BJ (cell line): ENCODE results near the gene TRPM1. TPM values are rescaled to one million over a fixed set of nuclear protein-coding genes. Genes with fewer than 3 reads are reported as not detected.
A peak's percentile ranks its signal among the peaks of the same experiment; 100 is the strongest.

Experiments used
- CTCF ChIA-PET: fragments of 350-600 bp; formaldehyde crosslinking; extraction: SDS; loops from one replicate; lab custom pipeline; 2021; ENCODE audit warnings: antibody characterized with exemption, inconsistent platforms; lab: Yijun Ruan, JAX
- POLR2A ChIA-PET: fragments of 300-600 bp; sonication (Branson Sonifier 250); formaldehyde crosslinking; extraction: SDS; loops from one replicate; lab custom pipeline; 2021; ENCODE audit warnings: antibody characterized with exemption; lab: Charles Lee
- DNase-seq: peaks from one replicate; pipeline ENCODE4 v3.0.0-alpha.2; 2011; ENCODE audit warnings: low read depth
- H3K27me3 ChIP-seq: 2 replicates; pipeline ENCODE4 v1.6.0; 2011; ENCODE audit warnings: low read length; ENCODE audit not compliant: control insufficient read depth, insufficient read depth
- H3K36me3 ChIP-seq: 2 replicates; pipeline ENCODE4 v1.5.1; 2011; ENCODE audit warnings: low read length; ENCODE audit not compliant: control insufficient read depth, insufficient read depth
- H3K4me3 ChIP-seq: 2 replicates; pipeline ENCODE4 v1.5.1; 2011; ENCODE audit warnings: low read depth, mild to moderate bottlenecking, control low read depth, low read length
- polyA plus RNA-seq: library from polyadenylated mRNA; depleted of rRNA; stranded (reverse); fragments of >200 nt; gene quantifications from 2 replicates; pipeline ENCODE4 v1.2.3, GENCODE V29; 2011
- TF ChIP-seq, protein P1 (sequence below): IDR thresholded peaks from 2 replicates; pipeline ENCODE4 v1.5.1; 2011; ENCODE audit warnings: low read depth, mild to moderate bottlenecking, control low read depth, inconsistent platforms, low read length, moderate library complexity; ENCODE audit not compliant: insufficient read depth

TRPM1 gene
- polyA plus RNA-seq, 1 experiment = 0.44 TPM

DNA sequence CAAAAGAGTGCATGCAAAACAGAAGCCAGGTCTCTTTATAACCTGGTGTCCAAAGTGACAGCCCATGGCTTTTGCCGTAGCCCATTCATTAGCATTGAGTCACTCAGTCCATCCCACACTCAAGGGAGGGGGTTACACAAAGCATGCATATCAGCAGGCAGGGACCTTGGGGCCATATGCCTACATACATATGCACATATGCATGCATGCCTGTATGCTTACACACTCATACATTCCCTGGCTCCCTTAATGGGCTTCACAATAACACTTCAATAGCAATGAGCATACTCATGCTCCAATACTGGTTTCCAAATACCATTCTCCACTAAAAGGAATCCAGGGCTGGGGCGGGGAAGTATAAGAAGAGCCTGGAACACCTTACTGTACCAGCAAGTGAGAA is 22.0 kb downstream of the TRPM1 start:
- no peak overlapping the region for H3K4me3 ChIP-seq
- TF ChIP-seq, protein P1, sequence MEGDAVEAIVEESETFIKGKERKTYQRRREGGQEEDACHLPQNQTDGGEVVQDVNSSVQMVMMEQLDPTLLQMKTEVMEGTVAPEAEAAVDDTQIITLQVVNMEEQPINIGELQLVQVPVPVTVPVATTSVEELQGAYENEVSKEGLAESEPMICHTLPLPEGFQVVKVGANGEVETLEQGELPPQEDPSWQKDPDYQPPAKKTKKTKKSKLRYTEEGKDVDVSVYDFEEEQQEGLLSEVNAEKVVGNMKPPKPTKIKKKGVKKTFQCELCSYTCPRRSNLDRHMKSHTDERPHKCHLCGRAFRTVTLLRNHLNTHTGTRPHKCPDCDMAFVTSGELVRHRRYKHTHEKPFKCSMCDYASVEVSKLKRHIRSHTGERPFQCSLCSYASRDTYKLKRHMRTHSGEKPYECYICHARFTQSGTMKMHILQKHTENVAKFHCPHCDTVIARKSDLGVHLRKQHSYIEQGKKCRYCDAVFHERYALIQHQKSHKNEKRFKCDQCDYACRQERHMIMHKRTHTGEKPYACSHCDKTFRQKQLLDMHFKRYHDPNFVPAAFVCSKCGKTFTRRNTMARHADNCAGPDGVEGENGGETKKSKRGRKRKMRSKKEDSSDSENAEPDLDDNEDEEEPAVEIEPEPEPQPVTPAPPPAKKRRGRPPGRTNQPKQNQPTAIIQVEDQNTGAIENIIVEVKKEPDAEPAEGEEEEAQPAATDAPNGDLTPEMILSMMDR = no peak
- no peaks in the 10 kb centered on the region; the same call in 1 of the 2 replicates for H3K36me3 ChIP-seq
- ChIA-PET CTCF (interaction anchor here (0.7 to 1.6 kb wide), 2 partner anchors 10 to 40 kb away, joined by 3 to 5 read pairs; no protein-coding TSS in a partner anchor), POLR2A (no interaction called here)
- peak; percentile 86 for DNase-seq
- H3K27me3 ChIP-seq = no peaks in the 10 kb centered on the region

DNA sequence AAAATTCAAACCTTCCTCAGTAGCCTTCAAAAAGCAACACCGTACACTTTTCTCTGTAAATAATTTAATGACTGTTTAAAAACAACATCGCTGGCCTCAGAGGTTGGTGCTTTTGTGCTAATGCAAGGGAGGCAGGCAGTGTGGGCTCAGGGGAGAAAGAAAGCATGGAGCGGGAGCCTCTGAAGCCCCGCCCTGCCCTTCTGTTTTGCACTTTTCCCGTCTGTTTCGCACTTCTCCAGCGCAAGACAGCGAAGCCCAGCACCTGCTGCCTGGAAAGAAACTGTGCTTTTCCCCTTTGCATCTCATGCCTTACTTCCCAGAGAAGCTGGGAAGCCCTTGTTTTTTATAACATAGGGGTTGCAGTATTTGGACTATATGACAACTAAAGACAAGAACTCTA is 23.1 kb downstream of the TRPM1 start:
- CTCF ChIA-PET = interaction anchor here (1.6 kb wide), 1 partner anchor 8 kb away, joined by 5 read pairs; no protein-coding TSS in a partner anchor
- no peak for DNase-seq
- POLR2A ChIA-PET = no interaction called here
- Histone ChIP-seq H3K27me3 (no peaks in the 10 kb centered on the region), H3K4me3 (no peak overlapping the region), H3K36me3 (no peaks in the 10 kb centered on the region; the same call in 1 of the 2 replicates)
- TF ChIP-seq, protein P1 = no peak

DNA sequence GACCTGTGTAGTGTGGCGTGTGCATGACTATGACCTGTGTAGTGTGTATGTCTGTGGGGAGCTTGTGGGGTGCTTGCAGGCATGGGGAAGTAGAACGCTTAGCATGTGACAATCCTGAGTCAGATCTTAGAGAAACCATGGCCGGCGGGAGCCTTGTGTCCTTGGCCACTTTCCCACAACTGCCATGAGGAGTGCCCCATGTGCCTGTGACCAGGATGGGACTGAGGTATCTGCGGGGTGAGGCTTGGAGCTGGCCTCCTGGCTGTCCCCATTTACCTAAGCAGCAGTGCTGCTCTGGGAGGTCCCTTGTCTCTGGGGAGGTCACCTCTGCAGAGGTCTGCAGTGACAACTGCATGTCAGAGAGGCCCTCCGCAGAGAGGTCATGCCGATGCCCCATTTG is 23.6 kb downstream of the TRPM1 start:
- TF ChIP-seq, protein P1 = no peak
- no peak for DNase-seq
- Histone ChIP-seq H3K27me3 (no peaks in the 10 kb centered on the region), H3K36me3 (no peaks in the 10 kb centered on the region; the same call in 1 of the 2 replicates), H3K4me3 (no peak overlapping the region)
- POLR2A ChIA-PET = no interaction called here
- CTCF ChIA-PET = no interaction called here

DNA sequence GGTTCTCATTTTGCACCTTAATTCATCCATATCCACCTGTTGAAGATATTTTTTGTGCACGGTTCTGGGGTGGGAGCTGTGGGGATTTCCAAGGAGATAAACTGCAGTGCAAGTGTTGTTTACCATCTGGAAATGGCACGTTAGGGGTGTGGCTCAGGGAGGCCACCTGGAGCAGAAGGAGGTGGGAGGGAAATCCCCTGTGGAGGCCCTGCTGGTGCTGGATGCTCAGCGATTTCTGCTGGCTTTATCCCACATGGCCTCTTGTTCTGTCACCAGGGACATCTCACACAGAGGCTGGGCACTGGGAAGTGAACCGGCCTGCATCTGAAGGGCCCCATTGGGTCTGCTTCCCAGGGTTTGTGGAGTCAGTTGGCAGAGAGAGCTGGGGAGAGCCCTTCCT is 24.3 kb downstream of the TRPM1 start:
- no peak for DNase-seq
- Histone ChIP-seq H3K36me3 (no peaks in the 10 kb centered on the region; the same call in 1 of the 2 replicates), H3K27me3 (no peaks in the 10 kb centered on the region), H3K4me3 (no peak overlapping the region)
- POLR2A ChIA-PET = no interaction called here
- TF ChIP-seq, protein P1 = no peak
- CTCF ChIA-PET = no interaction called here

DNA sequence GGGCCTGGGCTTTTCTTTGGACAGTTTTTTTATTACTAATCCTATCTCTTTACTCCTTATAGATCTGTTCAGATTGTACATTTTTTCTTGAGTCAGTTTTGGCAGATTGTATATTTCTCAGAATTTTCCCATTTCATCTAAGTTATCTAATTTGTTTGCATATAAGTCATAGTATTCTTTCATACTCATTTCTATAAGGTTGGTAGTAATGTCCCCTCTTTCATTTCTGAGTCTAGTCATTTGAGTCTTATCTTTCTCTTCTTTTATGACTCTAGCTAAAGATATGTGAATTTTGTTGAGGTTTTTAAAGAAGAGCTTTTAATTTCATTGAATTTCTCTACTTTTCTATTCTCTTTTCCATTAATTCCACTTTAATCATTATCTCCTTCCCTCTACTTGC is 27.2 kb downstream of the TRPM1 start:
- Histone ChIP-seq H3K36me3 (no peaks in the 10 kb centered on the region; the same call in 1 of the 2 replicates), H3K4me3 (no peak overlapping the region), H3K27me3 (no peaks in the 10 kb centered on the region)
- TF ChIP-seq, protein P1 = no peak
- ChIA-PET CTCF (interaction anchor here (0.6 kb wide), 1 partner anchor 404 kb away, joined by 3 read pairs; no protein-coding TSS in a partner anchor), POLR2A (no interaction called here)
- DNase-seq = no peak
